Hepatocyte (in vitro differentiated cells): ENCODE results near the gene CARM1.

Source experiments
- EZH2 ChIP-seq: fragments of 200-600 bp; sonication (generic); IDR thresholded peaks from 2 replicates; pipeline ENCODE4 v1.6.1; 2016; ENCODE audit warnings: antibody characterized with exemption, mild to moderate bottlenecking, borderline replicate concordance
- EZH2phosphoT487 ChIP-seq: fragments of 200-600 bp; sonication (generic); IDR thresholded peaks from one replicate; pipeline ENCODE4 v1.6.1; 2018; ENCODE audit warnings: antibody characterized with exemption, mild to moderate bottlenecking, low read depth, moderate library complexity; ENCODE audit not compliant: unreplicated experiment, severe bottlenecking
- TF ChIP-seq, protein P1 (sequence below): fragments of 200-600 bp; sonication (generic); IDR thresholded peaks from 2 replicates; pipeline ENCODE4 v1.5.1; 2016; ENCODE audit warnings: antibody characterized with exemption, mild to moderate bottlenecking; ENCODE audit not compliant: poor library complexity

DNA sequence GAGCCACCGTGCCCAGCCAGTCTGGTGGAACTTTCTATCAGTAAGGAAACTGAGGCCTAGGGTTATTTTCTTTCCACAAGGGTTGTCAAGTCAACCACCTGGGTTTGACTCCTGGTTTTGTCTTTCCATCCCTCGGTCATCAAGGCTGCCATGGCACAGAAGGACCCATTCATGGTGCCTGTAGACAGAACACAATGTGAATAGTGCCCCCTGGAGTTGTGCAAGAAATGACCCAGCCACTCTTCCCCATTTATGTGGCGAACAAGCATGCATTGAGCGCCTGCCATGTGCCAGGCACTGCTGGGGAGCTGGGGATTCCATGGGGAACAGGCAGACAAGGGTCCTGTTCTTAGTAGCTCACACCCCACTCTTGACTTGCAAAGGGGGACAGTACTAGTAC, 93.5 kb downstream of the CARM1 start:
- TF ChIP-seq, protein P1, sequence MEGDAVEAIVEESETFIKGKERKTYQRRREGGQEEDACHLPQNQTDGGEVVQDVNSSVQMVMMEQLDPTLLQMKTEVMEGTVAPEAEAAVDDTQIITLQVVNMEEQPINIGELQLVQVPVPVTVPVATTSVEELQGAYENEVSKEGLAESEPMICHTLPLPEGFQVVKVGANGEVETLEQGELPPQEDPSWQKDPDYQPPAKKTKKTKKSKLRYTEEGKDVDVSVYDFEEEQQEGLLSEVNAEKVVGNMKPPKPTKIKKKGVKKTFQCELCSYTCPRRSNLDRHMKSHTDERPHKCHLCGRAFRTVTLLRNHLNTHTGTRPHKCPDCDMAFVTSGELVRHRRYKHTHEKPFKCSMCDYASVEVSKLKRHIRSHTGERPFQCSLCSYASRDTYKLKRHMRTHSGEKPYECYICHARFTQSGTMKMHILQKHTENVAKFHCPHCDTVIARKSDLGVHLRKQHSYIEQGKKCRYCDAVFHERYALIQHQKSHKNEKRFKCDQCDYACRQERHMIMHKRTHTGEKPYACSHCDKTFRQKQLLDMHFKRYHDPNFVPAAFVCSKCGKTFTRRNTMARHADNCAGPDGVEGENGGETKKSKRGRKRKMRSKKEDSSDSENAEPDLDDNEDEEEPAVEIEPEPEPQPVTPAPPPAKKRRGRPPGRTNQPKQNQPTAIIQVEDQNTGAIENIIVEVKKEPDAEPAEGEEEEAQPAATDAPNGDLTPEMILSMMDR: no peak
- TF ChIP-seq EZH2phosphoT487: no peak
- no peak for TF ChIP-seq EZH2
